Fibroblast of pulmonary artery (primary cell): ENCODE measurements around the gene CARS2.

ENCODE experiments used
- DNase-seq: peaks from one replicate; pipeline ENCODE4 v3.0.0-alpha.2; 2010; ENCODE audit warnings: low read depth
- H3K4me3 ChIP-seq: replicated peaks from 2 replicates; pipeline ENCODE4 v1.5.1; 2011; ENCODE audit warnings: low read depth, mild to moderate bottlenecking, control low read depth, low read length, moderate library complexity
- TF ChIP-seq, protein P1 (sequence below): IDR thresholded peaks from 2 replicates; pipeline ENCODE4 v1.5.1; 2011; ENCODE audit warnings: mild to moderate bottlenecking, control low read depth, low read length, inconsistent platforms; ENCODE audit errors: missing control alignments

Gene CARS2

DNA sequence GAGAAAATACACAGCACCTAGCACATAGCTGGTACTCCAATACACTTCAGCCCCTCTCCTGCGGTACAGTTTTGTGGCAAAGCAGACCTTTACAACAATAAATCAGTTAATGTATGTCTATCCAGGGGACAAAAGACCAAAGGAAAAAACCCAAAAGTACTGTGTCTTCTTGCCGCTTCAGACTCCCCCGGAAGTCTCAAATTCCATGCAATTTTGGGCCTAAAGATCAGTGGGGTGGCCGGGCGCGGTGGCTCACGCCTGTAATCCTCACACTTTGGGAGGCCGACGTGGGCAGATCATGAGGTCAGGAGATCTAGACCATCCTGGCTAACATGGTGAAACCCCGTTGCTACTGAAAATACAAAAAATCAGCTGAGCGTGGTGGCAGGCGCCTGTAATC, 16.2 kb downstream of the CARS2 start:
- DNase-seq = no peak
- TF ChIP-seq, protein P1, sequence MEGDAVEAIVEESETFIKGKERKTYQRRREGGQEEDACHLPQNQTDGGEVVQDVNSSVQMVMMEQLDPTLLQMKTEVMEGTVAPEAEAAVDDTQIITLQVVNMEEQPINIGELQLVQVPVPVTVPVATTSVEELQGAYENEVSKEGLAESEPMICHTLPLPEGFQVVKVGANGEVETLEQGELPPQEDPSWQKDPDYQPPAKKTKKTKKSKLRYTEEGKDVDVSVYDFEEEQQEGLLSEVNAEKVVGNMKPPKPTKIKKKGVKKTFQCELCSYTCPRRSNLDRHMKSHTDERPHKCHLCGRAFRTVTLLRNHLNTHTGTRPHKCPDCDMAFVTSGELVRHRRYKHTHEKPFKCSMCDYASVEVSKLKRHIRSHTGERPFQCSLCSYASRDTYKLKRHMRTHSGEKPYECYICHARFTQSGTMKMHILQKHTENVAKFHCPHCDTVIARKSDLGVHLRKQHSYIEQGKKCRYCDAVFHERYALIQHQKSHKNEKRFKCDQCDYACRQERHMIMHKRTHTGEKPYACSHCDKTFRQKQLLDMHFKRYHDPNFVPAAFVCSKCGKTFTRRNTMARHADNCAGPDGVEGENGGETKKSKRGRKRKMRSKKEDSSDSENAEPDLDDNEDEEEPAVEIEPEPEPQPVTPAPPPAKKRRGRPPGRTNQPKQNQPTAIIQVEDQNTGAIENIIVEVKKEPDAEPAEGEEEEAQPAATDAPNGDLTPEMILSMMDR = no peak
- no peak overlapping the region for H3K4me3 ChIP-seq

DNA sequence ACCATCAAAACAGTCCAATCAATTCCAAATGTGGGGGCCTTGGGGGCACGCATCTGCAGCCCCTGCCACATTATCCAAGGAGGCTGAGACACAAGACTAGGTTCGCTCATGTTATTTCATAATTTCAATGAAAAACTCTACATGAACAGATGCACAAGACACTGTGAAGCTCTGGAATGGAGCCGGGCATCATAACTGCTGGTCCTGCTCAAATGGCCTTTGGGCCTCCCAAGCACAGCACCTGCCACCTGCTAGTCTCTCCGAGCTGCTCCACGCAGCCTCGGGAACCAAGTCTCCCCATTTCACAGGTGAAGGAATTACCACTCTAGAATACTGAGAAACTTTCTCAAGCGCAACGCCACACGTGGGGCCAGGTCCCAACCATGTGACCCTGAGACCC, 16.9 kb downstream of the CARS2 start:
- no peak for DNase-seq
- TF ChIP-seq, protein P1 = no peak
- no peak overlapping the region for H3K4me3 ChIP-seq

DNA sequence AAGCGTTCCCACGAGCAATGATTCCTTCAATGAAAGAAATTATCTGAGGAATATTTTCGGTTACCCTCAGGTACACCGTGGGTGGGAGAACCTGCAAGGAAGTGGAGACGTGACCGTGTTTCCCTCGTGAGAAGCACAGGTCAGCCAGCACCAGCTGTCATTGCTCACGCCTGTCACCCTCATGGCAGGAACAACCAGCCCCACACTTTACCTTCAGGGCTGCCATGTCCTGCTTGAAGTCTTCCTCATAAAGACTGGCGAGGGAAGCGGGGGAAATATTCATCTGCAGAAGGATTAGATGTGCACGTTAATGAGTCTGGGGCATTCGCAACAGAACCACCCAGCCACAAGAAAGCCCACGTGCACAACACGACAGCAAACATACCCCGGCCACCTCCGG, 18.2 kb downstream of the CARS2 start:
- TF ChIP-seq, protein P1 = no peak
- no peak for DNase-seq
- no peak overlapping the region for H3K4me3 ChIP-seq

DNA sequence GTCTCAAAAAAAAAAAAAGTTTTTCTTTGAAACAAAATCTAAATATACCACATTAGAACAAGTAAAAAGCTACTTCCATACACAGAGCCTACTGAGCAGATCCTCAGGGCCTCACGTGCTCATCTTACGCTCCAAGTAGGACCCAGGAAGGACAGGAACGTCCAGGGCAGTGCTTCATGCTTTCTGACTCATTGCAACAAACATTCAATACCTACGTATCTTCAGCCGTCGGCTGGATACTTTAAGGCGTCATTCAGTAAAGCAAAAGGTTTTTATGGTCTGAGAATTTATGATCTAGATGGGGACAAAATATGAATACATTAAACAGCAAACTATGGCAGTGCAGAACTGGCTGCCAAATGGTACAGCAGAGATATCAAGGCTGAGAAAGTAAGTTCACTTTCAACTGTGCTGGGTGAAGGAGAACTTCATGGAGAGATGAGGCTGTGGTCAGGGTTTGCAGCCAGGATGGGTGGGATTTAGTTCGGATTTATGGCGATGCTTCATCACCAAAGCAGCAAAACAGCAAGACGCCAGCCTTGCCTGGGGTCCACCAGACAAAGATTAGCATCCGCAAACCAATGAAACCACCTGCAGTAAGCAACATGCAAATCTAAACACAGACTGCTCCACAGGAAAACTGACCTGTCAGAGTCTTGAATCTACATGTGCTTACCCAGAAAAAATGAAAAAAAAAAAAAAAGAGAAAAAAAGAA, 20.5 kb downstream of the CARS2 start:
- TF ChIP-seq, protein P1 = no peak
- H3K4me3 ChIP-seq = no peak overlapping the region
- no peak for DNase-seq

DNA sequence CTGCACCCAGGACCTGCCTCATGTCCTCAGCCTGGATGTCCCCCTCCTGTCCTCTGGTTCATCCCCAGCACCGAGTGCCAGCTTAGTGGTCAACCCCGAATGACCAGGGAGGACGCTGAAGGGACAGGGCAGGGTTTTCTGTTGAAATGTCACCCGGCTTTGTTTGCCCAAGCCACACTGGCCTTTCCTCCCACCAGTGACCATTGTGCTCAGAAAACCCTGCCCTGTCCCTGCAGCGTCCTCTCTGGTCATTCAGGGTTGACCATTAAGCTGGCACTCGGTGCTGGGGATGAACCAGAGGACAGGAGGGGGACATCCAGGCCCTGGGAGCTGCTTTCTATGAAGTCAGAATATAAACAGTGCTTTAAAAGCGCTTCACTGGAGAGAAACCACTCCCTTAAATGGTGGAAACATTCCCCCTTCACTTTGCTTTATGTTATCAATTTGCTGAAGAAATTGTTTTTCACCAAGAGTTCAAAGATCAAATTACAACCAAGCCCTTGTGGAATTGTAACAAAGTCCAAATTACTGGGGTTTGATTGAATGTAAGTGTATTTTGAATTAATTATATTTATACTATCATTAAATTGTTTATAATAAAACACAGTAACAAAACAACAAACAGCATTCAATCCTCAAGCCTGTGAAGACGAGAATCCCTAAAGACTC, 21.4 kb downstream of the CARS2 start:
- DNase-seq = no peak
- H3K4me3 ChIP-seq = no peak overlapping the region
- TF ChIP-seq, protein P1 = no peak

DNA sequence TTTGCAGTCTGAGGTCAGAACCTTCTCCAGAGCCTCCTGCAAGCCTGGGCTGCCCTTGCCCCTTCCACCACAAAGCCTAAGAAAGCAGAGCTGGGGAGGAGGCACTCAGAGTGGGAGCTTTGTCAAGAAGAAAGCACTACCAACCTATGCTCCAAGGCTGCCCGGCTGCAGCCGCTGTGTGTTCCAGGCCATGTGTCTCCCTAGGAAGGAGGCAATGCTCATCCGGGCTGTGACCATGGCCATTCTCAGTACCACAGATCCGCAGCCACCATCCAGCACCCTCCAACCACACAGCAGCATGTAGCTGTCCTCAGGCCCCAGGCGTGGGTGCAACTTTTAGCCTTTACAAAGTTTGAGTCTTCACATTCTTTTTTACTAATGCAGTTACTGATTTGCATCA, 22.0 kb downstream of the CARS2 start:
- DNase-seq = no peak
- H3K4me3 ChIP-seq = no peak overlapping the region
- TF ChIP-seq, protein P1 = no peak
